Left lung (tissue), 10 donors: ENCODE results near the gene PSMD12. TPM values are rescaled to one million over a fixed set of nuclear protein-coding genes. Genes with fewer than 3 reads are reported as not detected.
"Not testable (repeated sequence)": the region's sequence is repeated elsewhere in the genome, so short reads cannot be mapped to it uniquely, and the experiment has no call there.

Experiments used
- ATAC-seq: fragments of 200-7000 bp; cut with Tn5 transposase; one replicate; pipeline ENCODE4 v1.9.1; 2020; ENCODE audit warnings: moderate library complexity
- DNase-seq, 4 donors: peaks; one replicate each; pipeline ENCODE4 v3.0.0-alpha.2; 2013 to 2020
- H3K27ac ChIP-seq, 2 donors: fragments of 200-600 bp; sonication (generic) in 1 of 2; one replicate each; pipeline versions ENCODE4 v1.5.0 to v1.8.0; 2020 to 2021
- H3K27me3 ChIP-seq, 2 donors: fragments of 200-600 bp; sonication (generic) in 1 of 2; one replicate each; pipeline versions ENCODE4 v1.5.0 to v1.8.0; 2020 to 2021
- H3K36me3 ChIP-seq, 2 donors: fragments of 200-600 bp; sonication (generic) in 1 of 2; one replicate each; pipeline versions ENCODE4 v1.5.0 to v1.8.0; 2020 to 2021
- H3K4me1 ChIP-seq, 2 donors: fragments of 200-600 bp; one replicate each; pipeline ENCODE4 v1.8.0; 2021
- H3K4me3 ChIP-seq, 2 donors: fragments of 200-600 bp; sonication (generic) in 1 of 2; one replicate each; pipeline versions ENCODE4 v1.5.0 to v1.8.0; 2020 to 2021; ENCODE audit warnings: mild to moderate bottlenecking in 1 of 2
- H3K9me3 ChIP-seq, 2 donors: fragments of 200-600 bp; sonication (generic) in 1 of 2; one replicate each; pipeline versions ENCODE4 v1.5.0 to v1.8.0; 2020 to 2021
- intact Hi-C, 2 donors: fragments of 100-400 bp; cut with DNase I; formaldehyde crosslinking; loops; one replicate each; pipeline versions ENCODE4 v1.11.2 to v1.14.2; 2022
- polyA plus RNA-seq, 6 donors: library from polyadenylated mRNA; unstranded; fragments of 120-200 nt; gene quantifications; one replicate each; pipeline ENCODE4 v1.2.1, GENCODE V29; 2013; ENCODE audit not compliant: insufficient read length in 6 of 6
- total RNA-seq, 2 donors: library from RNA; stranded (reverse); fragmentation: NEBNext Ultra II Directional; extraction: Animal tissue kit (Norgen Biotek cat#: 25700); gene quantifications; one replicate each; pipeline ENCODE4 v1.2.1, GENCODE V29; 2021
- TF ChIP-seq, protein P1 (sequence below), 2 donors: fragments of 200-600 bp; sonication (generic) in 1 of 2; IDR thresholded peaks; one replicate each; pipeline versions ENCODE4 v1.5.0 to v1.8.0; 2021; ENCODE audit warnings: antibody characterized with exemption in 2 of 2
- donor health status: DM: no; HTN: yes; CAD: no.
- donor health status: DM: no; HTN: no; CAD: no.

Gene PSMD12
- total and polyA plus RNA-seq, 8 donors = 40.0 to 56.6 (median 43.5) TPM

- intact Hi-C loops = no loop called here
- Histone ChIP-seq H3K36me3 (no peaks in the 10 kb centered on the region), H3K27me3 (no peaks in the 10 kb centered on the region), H3K4me1 (peaks cover 0 to 18% of the 10 kb centered on the region in 2 donors), H3K4me3 (no peak overlapping the region), H3K9me3 (no peaks in the 10 kb centered on the region), H3K27ac (no peak overlapping the region)
- TF ChIP-seq, protein P1, sequence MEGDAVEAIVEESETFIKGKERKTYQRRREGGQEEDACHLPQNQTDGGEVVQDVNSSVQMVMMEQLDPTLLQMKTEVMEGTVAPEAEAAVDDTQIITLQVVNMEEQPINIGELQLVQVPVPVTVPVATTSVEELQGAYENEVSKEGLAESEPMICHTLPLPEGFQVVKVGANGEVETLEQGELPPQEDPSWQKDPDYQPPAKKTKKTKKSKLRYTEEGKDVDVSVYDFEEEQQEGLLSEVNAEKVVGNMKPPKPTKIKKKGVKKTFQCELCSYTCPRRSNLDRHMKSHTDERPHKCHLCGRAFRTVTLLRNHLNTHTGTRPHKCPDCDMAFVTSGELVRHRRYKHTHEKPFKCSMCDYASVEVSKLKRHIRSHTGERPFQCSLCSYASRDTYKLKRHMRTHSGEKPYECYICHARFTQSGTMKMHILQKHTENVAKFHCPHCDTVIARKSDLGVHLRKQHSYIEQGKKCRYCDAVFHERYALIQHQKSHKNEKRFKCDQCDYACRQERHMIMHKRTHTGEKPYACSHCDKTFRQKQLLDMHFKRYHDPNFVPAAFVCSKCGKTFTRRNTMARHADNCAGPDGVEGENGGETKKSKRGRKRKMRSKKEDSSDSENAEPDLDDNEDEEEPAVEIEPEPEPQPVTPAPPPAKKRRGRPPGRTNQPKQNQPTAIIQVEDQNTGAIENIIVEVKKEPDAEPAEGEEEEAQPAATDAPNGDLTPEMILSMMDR (IDR thresholded peaks at IDR 0.05) = no peak
- ATAC-seq = no peak
- DNase-seq = no peak
Measured at GRCh38 chr17:67393809-67394397, 27.5 kb upstream of the PSMD12 start.

- TF ChIP-seq, protein P1 (IDR thresholded peaks at IDR 0.05) = no peak
- H3K27ac ChIP-seq = no peak overlapping the region
- no peaks in the 10 kb centered on the region for H3K27me3 ChIP-seq
- intact Hi-C loops = no loop called here
- H3K9me3 ChIP-seq = no peaks in the 10 kb centered on the region
- ATAC-seq (no peak), DNase-seq (no peak)
- H3K4me3 ChIP-seq = no peak overlapping the region
- no peaks in the 10 kb centered on the region for H3K36me3 ChIP-seq
- peaks cover 0 to 18% of the 10 kb centered on the region in 2 donors for H3K4me1 ChIP-seq
Measured at GRCh38 chr17:67392111-67392510, 25.7 kb upstream of the PSMD12 start.

GRCh38 chr17:67390646-67391361 is 24.4 kb upstream of the PSMD12 start:
- DNase-seq (peak in 2 of 4 donors; percentile 45 to 49), ATAC-seq (peak; percentile 78)
- Histone ChIP-seq H3K9me3 (no peaks in the 10 kb centered on the region), H3K4me1 (peaks cover 0 to 22% of the 10 kb centered on the region in 2 donors), H3K27me3 (no peaks in the 10 kb centered on the region), H3K4me3 (no peak overlapping the region), H3K36me3 (no peaks in the 10 kb centered on the region), H3K27ac (peak overlapping the region in 1 of 2 donors; percentile 55)
- TF ChIP-seq, protein P1 (IDR thresholded peaks at IDR 0.05) = no peak
- intact Hi-C loops = no loop called here

- Histone ChIP-seq H3K4me1 (peaks cover 0 to 22% of the 10 kb centered on the region in 2 donors), H3K27me3 (no peaks in the 10 kb centered on the region), H3K27ac (peak overlapping the region in 1 of 2 donors; percentile 55), H3K9me3 (no peaks in the 10 kb centered on the region), H3K36me3 (no peaks in the 10 kb centered on the region), H3K4me3 (no peak overlapping the region)
- DNase-seq (no peak), ATAC-seq (peak; percentile 19)
- TF ChIP-seq, protein P1 (IDR thresholded peaks at IDR 0.05) = no peak
- intact Hi-C loops = no loop called here
Measured at GRCh38 chr17:67390006-67390645, 23.7 kb upstream of the PSMD12 start.

DNA sequence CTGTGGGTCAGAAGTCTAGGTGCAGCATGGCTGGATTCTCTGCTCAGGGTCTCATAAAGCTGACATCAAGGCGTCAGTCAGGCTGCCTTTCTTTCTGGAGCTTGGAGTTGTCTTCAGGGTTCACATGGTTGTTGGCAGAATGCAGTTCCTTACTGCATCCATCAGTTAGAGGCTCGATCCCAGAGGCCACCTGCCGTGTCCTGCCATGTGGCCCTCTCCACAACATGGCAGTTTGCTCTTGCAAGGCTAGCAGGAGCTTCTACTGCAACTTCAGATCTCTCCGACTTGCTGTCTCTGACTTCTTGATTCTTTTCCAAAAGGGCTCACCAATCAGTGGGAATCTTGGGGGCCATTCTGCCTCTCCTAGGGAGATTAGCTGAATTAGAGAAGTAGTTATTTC is 22.6 kb upstream of the PSMD12 start:
- Histone ChIP-seq H3K27ac (no peak overlapping the region), H3K4me1 (peaks cover 0 to 22% of the 10 kb centered on the region in 2 donors), H3K4me3 (no peak overlapping the region), H3K9me3 (no peaks in the 10 kb centered on the region), H3K36me3 (no peaks in the 10 kb centered on the region), H3K27me3 (no peaks in the 10 kb centered on the region)
- no peak for DNase-seq
- TF ChIP-seq, protein P1 (IDR thresholded peaks at IDR 0.05) = no peak
- intact Hi-C loops = loop anchor here in 1 of 2 donors (5.0 kb wide), 1 partner anchor 88 kb away; no protein-coding TSS in a partner anchor
- no peak for ATAC-seq

DNA sequence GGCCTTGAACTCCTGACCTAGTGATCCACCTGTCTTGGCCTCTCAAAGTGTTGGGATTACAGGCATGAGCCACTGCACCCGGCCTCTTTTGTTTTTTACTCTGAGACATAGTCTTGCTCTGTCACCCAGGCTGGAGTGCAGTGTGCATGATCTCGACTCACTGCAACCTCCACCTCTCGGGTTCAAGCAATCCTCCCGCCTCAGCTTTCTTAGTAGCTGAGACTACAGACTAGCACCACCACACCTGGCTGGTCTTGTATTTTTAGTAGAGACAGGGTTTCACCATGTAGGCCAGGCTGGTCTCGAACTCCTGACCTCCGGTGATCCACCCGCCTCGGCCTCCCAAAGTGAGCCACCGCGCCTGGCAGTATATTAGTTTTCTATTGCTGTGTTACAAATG is 22.2 kb upstream of the PSMD12 start:
- not testable (repeated sequence) for DNase-seq, H3K4me3 ChIP-seq, H3K27ac ChIP-seq, H3K9me3 ChIP-seq, H3K27me3 ChIP-seq, H3K36me3 ChIP-seq, ATAC-seq
- intact Hi-C loops = loop anchor here in 1 of 2 donors (5.0 kb wide), 1 partner anchor 89 kb away; no protein-coding TSS in a partner anchor
- peaks cover 0 to 22% of the 10 kb centered on the region in 2 donors for H3K4me1 ChIP-seq
